Measurements from ENCODE around the gene ATOH8.
A peak's percentile ranks its signal among the peaks of the same experiment; 100 is the strongest.

Gene ATOH8

GRCh38 chr2:85737961-85738360 is 15.8 kb upstream of the ATOH8 start:
- no peak for DNase-seq

GRCh38 chr2:85740193-85740592 is 13.6 kb upstream of the ATOH8 start:
- DNase-seq, result no peak

DNA sequence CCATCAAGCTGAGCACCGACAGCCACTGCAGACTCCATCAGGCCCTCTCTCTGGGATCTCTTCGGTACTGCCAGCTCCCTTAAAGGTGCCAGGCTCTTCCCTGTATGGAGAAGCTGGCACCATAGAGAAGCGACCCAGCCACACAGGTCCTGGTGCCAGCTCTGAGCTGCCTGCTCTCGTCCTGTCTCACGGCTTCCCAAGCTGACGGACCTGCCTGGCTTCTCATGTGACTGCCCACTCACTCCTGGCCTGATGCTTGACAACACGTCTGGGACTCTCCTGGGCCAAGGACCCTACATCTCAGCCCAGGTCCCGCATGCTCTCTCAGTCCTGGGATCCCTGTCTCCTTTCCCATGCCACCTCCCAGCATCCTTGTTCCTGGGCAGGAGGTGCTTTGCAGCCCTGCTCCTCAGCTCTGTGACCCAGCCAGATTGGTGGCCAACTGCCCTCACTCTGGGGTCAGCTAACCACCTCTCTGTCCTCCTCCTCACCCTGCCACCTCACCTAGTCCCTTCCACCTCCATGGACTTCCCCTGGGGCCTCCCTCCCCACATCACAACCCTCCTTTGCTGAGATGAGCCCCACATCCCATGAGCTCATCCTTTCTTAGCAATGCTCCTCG is 12.5 kb upstream of the ATOH8 start:
- DNase-seq, result no peak

GRCh38 chr2:85741833-85742455 is 11.8 kb upstream of the ATOH8 start:
- no peak for DNase-seq

DNA sequence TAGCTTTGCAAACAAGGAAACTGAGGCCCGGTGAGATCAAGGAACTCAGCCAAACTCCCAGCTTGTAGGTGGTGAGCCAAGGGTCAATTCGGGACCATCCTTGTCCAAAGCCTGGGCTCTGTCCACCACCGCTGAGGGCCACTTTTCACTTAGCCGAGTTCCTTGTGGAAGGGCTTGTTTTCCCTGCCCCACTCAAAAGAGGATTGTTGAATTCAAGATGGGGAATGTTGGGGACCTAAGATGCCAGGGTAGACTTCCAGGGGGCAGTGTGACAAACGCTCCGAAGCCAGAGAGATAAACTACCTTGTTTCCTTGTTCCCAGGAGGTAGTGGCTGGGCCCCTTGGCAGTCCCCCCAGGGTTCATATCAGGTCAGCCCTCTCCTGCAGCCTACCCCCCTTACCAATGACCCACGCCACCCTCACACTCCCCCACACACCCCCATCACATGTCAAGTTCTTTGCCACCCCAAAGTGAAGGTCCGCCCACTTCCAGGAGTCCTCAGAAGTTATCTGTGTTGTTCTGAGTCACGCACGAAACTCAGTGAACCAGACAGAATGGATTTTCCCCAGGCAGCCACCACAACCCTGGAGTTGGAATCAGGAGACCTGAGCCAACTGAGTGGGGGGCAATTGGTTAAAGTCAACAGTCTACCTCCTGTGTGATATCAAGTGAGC is 10.3 kb upstream of the ATOH8 start:
- DNase-seq, result no peak

DNA sequence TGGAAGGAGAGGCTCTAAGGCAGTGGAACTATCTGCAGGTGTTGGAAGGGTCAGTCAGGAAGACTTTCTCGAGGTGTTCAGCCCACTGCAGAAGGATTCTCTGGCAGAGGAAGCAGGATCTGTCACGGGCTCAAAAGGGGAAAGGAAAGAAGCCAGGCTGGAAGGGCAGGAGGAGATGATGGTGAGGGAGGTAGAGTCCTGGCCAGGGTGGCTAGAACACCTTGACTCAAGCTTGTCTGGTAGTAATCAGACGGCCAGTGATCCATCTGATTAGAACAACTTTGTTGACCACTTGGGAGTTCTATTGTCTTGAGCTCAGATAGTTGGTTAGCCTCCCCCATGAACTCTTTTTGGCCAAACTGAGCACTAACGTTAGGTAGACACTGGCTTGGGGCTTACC is 9.7 kb upstream of the ATOH8 start:
- DNase-seq, result no peak

DNA sequence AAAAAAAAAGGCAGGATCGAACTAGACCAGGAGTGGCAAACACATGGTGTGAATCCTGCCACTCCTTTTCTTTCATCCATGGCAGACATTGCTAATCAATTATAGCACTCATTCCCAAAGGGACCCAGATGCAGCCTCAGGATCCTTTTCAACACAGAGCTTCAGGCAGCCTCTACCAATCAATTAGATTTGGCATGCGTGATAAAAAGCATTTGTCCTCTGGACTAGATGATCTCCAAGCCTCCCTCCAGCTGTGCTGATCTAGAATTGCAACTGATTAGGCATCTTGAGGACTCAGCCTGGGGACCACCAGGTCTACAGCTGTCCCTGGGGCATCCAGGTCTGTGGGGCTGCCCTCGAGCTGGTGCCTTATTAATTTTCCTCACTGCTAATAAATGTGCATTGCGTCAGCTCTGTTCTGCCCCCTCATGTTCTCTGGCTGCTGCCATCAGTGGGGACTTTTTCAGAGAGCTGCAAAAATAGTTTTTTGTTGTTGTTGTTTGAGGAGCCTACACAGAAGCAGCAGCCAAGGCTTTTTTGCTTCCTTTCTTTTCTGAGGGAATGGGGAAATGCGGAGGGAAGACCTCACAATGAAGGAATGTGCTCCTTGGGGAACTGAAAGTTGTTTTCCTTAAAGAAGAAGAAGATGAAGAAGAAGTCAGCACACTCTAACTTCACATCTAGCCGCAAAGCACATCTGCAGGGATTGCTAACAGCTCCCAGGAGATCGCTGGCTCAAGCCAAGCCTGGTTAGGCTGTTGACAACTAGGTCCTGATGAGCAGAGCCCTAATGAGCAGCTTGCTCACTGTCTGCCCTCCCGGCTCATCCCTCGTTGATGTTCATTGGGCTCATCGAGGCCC is 8.8 kb upstream of the ATOH8 start:
- DNase-seq, result peak; percentile 27

GRCh38 chr2:85745619-85746018 is 8.2 kb upstream of the ATOH8 start:
- DNase-seq, result no peak

DNA sequence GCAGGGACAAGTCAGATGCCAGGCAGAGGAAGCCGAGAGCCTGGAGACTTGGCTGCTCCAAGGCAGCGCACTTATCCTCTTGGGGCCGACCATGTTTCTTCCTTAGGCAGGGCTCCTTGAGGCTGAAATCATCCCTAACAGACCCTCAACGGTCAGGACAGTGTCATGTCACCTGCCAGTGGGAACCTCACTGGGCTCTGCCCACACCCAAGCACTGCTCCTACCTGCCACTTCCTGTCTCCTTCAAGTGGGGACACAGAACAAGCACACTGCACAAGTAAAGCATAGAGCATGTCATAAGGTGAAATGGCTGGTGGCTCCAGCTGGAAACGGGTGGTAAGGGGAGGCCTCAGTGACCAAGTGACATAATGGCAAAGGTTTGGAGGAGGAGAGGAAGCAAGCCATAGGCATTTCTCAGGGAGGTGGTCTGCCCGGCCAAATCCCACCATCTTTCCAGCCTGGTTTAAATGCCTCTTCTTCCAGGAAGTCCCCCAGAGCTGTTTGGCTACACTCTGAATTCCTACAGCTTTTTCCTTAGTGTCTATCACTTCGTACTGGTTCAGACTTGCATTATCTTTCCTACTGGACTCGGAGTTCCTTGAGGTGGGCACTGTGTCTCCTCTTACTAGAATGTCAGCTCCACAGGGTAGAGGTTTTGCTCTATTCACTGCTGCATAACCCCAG is 7.3 kb upstream of the ATOH8 start:
- DNase-seq, result no peak

GRCh38 chr2:85747441-85747840 is 6.3 kb upstream of the ATOH8 start:
- no peak for DNase-seq

DNA sequence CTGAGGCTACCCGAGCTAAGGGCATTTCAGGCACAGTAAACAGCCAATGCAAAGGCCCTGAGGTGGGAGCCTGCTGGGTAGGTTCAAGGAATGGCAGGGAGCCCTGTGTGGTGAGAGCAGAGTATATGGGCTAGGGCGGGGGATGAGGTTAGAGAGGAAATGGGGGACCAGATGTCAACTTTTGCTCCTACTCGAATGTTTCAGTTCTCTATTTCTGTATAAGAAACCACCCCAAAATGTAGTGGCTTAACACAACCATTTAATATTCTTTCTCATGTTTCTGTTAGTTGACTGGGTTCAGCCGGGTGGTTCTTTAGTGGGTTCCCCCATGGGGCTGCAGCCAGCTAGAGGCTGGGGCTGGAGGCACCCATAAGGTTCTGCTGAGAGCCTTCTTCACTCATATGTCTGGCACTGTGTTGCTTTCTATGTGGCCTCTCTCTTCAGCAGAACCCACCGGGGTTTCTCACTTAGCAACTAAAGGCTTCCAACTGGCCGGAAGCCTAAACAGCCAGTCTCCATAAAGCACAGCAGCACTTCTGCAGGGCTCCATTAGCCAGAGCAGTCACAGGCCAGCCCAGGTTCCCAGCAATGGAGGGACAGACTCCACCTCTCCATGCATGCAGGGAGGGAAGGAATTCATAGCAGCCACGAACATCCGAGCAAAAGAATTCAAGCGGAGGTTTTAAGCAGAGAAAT is 5.6 kb upstream of the ATOH8 start:
- no peak for DNase-seq

- no peak for DNase-seq
Observed at GRCh38 chr2:85748985-85749875, 4.6 kb upstream of the ATOH8 start.

DNA sequence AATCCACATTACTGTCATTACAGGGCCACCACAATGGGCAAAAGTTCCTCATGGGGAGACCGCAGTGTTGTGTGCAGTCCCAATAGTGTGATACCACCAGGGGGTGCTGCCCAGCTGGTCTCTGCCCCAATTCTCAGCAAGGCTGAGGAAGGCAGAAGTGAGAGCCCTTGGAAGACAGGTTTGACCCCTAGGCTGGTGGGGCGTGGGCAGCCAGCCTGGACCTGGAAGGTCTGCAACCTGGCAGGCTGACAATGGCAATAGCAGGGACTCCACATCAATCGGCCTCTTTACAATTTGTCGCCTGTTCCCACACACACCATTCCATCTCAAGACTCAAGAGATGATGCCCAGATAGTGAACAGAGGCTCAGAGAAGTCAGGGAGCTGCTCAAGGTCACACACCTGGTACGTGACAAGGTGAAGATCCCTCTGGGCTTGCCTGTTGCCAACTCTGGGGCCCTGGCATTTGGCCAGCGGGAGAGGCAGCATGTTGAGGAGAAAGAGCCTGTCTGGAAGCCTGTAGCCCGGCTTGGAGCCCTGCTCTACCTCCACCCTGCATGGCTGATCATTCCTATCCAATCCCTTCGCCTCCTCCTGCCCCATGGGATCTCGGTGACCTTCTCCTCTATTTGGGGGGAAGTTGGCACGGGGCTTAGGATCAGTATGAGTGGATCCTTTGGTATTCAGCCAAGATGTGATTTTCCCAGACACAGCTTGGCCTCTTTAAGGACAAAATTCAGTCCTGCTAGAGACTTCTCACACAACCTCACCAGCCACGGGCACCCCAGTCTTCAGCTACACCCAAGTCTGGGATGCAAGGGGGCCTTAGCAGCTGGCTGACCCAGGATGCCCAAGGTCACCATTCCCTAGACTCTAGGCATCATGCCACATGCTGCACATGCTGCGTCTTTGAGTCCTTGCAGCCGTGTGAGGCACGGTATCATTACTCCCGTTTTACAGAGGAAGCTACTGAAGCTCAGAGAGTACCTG is 2.9 kb upstream of the ATOH8 start:
- no peak for DNase-seq

DNA sequence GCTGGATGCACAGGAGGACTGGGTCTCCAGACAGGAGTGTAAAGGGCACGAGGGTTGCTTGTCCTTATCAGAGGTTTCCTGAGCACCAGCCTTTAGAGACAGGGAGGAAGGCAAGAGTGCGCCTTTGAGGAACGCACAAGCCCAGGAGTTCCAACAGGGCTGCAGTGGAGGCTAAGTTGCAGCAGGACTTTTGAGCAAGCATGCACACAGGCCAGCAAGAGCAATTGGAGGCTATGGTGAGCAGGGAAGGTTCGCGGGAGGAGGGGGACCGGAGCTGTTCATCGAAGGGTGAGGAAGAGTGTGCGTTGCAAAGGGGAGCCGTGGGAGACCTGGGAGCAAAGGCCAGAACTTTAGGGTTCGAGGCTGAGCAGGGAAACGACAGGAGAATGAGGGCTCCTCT is 2.2 kb upstream of the ATOH8 start:
- no peak for DNase-seq

GRCh38 chr2:85753035-85753524 is 711 bp upstream of the ATOH8 start:
- DNase-seq, result no peak

- DNase-seq, result no peak
Observed at GRCh38 chr2:85754313-85755095, 713 bp downstream of the ATOH8 start.

DNA sequence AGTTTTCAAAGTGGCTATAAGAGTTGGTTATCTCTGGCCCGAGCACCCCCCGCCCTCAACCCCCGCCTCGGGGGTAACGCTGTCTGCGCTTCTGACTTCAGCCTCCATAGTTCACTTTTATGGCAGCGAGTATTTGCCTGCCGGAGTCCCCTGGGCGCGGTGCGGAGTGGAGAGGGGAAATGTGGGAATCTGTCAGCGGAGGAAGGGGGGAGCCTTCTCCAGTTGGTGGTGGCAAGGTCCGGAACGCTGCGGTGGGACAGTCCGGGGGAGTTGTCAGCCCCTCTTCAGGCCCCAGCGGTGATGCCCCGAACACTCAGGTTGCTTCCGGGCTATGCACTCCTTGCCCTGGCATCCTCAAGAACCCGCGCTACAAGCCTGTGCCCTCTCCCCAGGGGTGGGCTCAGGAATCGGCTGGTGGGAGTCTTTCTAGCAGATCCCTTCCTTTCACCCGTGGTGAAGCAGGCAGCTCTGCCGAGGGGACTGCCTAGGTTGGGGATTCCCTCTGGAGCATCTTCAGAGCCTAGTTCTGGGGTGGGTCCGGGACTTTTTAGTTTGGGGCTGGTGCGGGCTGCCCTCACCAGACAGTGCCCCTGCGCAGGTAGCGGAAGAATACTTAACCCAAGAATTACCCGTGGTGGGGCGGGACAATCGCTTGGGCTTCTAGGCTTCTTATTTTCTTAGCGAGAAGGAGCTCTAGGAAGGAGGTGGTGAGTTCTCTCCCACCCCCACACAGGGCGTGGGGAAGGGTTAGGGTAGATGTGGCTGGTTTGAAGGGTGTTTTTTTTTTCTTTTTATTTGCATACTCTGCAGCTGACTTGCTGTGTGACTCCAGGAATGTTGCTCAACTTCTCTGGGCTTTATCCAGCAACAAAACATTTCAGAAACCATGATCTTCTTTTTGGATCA is 1.6 kb downstream of the ATOH8 start:
- no peak for DNase-seq

GRCh38 chr2:85756195-85756594 is 2.4 kb downstream of the ATOH8 start:
- no peak for DNase-seq

Measured in NCI-H524 treated with DMSO at 0.1 percent for 48 hours (cell line).